ENCODE measurements around the gene GRPEL2.

Gene GRPEL2

DNA sequence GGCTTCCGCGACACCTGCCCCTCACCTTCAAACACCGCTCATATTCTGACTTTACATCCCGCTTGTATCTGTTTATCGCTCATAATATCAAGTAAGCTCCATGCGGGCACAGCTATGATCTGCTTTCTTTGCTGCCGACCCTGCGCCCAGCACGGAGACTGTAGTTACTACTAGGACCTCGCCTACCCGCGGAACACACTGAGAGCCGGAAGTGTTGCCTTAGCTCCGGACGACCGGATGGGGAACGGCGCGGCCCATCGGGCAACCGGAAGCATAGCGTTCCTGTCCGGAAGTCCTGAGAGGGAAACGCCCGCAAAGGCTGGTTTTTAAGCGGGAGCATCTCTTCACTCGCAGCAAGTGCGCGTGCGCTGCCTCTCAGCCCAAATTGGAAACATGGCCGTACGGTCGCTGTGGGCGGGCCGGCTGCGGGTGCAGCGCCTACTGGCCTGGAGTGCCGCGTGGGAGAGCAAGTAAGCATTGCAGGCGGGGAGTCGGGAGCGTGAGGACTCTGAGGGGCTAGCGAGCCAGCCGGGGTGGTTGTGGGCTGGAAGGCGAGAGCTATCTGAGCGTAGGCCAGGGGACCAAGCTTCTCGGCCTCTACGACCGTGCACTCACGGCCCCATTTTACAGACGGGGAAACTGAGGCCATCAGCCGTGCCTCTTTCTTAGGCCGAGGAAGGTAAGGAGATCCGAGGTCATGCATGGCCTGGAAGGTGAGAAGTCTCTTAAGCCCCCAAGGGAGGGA, at the start of gene GRPEL2 (continued):
- TF ChIP-seq, protein P1, sequence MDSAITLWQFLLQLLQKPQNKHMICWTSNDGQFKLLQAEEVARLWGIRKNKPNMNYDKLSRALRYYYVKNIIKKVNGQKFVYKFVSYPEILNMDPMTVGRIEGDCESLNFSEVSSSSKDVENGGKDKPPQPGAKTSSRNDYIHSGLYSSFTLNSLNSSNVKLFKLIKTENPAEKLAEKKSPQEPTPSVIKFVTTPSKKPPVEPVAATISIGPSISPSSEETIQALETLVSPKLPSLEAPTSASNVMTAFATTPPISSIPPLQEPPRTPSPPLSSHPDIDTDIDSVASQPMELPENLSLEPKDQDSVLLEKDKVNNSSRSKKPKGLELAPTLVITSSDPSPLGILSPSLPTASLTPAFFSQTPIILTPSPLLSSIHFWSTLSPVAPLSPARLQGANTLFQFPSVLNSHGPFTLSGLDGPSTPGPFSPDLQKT (IDR thresholded peaks at IDR 0.05; ENCODE audit: borderline replicate concordance, low read depth, low read length): peak; percentile 42; the same call in 1 of the 2 replicates
- TF ChIP-seq, protein P2, sequence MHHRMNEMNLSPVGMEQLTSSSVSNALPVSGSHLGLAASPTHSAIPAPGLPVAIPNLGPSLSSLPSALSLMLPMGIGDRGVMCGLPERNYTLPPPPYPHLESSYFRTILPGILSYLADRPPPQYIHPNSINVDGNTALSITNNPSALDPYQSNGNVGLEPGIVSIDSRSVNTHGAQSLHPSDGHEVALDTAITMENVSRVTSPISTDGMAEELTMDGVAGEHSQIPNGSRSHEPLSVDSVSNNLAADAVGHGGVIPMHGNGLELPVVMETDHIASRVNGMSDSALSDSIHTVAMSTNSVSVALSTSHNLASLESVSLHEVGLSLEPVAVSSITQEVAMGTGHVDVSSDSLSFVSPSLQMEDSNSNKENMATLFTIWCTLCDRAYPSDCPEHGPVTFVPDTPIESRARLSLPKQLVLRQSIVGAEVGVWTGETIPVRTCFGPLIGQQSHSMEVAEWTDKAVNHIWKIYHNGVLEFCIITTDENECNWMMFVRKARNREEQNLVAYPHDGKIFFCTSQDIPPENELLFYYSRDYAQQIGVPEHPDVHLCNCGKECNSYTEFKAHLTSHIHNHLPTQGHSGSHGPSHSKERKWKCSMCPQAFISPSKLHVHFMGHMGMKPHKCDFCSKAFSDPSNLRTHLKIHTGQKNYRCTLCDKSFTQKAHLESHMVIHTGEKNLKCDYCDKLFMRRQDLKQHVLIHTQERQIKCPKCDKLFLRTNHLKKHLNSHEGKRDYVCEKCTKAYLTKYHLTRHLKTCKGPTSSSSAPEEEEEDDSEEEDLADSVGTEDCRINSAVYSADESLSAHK (tag by site-specific recombination; IDR thresholded peaks at IDR 0.05): no peak
- TF ChIP-seq ZNF629 (tag by site-specific recombination; IDR thresholded peaks at IDR 0.05) (peak; percentile 65), MZF1 (tag by site-specific recombination; IDR thresholded peaks at IDR 0.05; ENCODE audit: borderline replicate concordance) (no peak), ZFHX2 (tag by site-specific recombination; conservative IDR thresholded peaks at IDR 0.05) (peak; percentile 99), IKZF3 (tag by site-specific recombination; IDR thresholded peaks at IDR 0.05) (no peak), ZNF521 (tag by site-specific recombination; IDR thresholded peaks at IDR 0.05) (no peak), ZNF701 (tag by site-specific recombination; IDR thresholded peaks at IDR 0.05) (no peak), ZNF426 (tag by site-specific recombination; IDR thresholded peaks at IDR 0.05) (no peak), ZNF140 (tag by site-specific recombination; IDR thresholded peaks at IDR 0.05) (no peak), ZFP41 (tag by site-specific recombination; IDR thresholded peaks at IDR 0.05; ENCODE audit: borderline replicate concordance) (no peak), ZNF585B (tag by site-specific recombination; IDR thresholded peaks at IDR 0.05) (no peak), ZNF19 (tag by site-specific recombination; IDR thresholded peaks at IDR 0.05; ENCODE audit: low read depth) (no peak), GLI4 (tag by site-specific recombination; IDR thresholded peaks at IDR 0.05) (peak; percentile 100), ZNF266 (tag by site-specific recombination; IDR thresholded peaks at IDR 0.05; ENCODE audit: low read depth) (no peak), ZNF37A (tag by site-specific recombination; IDR thresholded peaks at IDR 0.05) (no peak), ZNF169 (tag by site-specific recombination; IDR thresholded peaks at IDR 0.05) (no peak), ZNF311 (tag by site-specific recombination; IDR thresholded peaks at IDR 0.05; ENCODE audit: borderline replicate concordance) (no peak), ZNF404 (tag by site-specific recombination; IDR thresholded peaks at IDR 0.05) (no peak), ZNF202 (tag by site-specific recombination; IDR thresholded peaks at IDR 0.05; ENCODE audit: borderline replicate concordance) (no peak), ZNF394 (tag by site-specific recombination; IDR thresholded peaks at IDR 0.05; ENCODE audit: borderline replicate concordance) (peak; percentile 39; the same call in 1 of the 2 replicates), KLF8 (tag by site-specific recombination; IDR thresholded peaks at IDR 0.05) (peak; percentile 67), ZSCAN30 (tag by site-specific recombination; IDR thresholded peaks at IDR 0.05) (peak; percentile 65; the same call in 1 of the 2 replicates), KLF7 (tag by site-specific recombination; IDR thresholded peaks at IDR 0.05; ENCODE audit: borderline replicate concordance) (no peak; the same call in 1 of the 2 replicates), ZIC2 (tag by site-specific recombination; IDR thresholded peaks at IDR 0.05) (peak; percentile 53), ZNF529 (tag by site-specific recombination; IDR thresholded peaks at IDR 0.05; ENCODE audit: insufficient replicate concordance) (no peak), ZNF138 (tag by site-specific recombination; IDR thresholded peaks at IDR 0.05; ENCODE audit: borderline replicate concordance) (no peak)
- TF ChIP-seq, protein P3, sequence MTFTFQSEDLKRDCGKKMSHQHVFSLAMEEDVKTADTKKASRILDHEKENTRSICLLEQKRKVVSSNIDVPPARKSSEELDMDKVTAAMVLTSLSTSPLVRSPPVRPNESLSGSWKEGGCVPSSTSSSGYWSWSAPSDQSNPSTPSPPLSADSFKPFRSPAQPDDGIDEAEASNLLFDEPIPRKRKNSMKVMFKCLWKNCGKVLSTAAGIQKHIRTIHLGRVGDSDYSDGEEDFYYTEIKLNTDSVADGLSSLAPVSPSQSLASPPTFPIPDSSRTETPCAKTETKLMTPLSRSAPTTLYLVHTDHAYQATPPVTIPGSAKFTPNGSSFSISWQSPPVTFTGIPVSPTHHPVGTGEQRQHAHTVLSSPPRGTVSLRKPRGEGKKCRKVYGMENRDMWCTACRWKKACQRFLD (tag by site-specific recombination; IDR thresholded peaks at IDR 0.05): no peak
- TF ChIP-seq, protein P4, sequence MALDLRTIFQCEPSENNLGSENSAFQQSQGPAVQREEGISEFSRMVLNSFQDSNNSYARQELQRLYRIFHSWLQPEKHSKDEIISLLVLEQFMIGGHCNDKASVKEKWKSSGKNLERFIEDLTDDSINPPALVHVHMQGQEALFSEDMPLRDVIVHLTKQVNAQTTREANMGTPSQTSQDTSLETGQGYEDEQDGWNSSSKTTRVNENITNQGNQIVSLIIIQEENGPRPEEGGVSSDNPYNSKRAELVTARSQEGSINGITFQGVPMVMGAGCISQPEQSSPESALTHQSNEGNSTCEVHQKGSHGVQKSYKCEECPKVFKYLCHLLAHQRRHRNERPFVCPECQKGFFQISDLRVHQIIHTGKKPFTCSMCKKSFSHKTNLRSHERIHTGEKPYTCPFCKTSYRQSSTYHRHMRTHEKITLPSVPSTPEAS (tag by site-specific recombination; IDR thresholded peaks at IDR 0.05): no peak
- TF ChIP-seq, protein P5, sequence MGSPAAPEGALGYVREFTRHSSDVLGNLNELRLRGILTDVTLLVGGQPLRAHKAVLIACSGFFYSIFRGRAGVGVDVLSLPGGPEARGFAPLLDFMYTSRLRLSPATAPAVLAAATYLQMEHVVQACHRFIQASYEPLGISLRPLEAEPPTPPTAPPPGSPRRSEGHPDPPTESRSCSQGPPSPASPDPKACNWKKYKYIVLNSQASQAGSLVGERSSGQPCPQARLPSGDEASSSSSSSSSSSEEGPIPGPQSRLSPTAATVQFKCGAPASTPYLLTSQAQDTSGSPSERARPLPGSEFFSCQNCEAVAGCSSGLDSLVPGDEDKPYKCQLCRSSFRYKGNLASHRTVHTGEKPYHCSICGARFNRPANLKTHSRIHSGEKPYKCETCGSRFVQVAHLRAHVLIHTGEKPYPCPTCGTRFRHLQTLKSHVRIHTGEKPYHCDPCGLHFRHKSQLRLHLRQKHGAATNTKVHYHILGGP (tag by site-specific recombination; IDR thresholded peaks at IDR 0.05): no peak
- TF ChIP-seq, protein P6, sequence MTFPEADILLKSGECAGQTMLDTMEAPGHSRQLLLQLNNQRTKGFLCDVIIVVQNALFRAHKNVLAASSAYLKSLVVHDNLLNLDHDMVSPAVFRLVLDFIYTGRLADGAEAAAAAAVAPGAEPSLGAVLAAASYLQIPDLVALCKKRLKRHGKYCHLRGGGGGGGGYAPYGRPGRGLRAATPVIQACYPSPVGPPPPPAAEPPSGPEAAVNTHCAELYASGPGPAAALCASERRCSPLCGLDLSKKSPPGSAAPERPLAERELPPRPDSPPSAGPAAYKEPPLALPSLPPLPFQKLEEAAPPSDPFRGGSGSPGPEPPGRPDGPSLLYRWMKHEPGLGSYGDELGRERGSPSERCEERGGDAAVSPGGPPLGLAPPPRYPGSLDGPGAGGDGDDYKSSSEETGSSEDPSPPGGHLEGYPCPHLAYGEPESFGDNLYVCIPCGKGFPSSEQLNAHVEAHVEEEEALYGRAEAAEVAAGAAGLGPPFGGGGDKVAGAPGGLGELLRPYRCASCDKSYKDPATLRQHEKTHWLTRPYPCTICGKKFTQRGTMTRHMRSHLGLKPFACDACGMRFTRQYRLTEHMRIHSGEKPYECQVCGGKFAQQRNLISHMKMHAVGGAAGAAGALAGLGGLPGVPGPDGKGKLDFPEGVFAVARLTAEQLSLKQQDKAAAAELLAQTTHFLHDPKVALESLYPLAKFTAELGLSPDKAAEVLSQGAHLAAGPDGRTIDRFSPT (tag by site-specific recombination; IDR thresholded peaks at IDR 0.05): no peak
